HG03565 (cell line): ENCODE data around the gene CFAP410.
"Not testable (repeated sequence)": the region's sequence is repeated elsewhere in the genome, so short reads cannot be mapped to it uniquely, and the experiment has no call there.

ENCODE experiments used
- ATAC-seq: cut with Tn5 transposase; IDR thresholded peaks from one replicate; pipeline ENCODE4 v1.9.1; 2021; ENCODE audit warnings: mild to moderate bottlenecking, moderate library complexity; ENCODE audit not compliant: unreplicated experiment

CFAP410 gene

DNA sequence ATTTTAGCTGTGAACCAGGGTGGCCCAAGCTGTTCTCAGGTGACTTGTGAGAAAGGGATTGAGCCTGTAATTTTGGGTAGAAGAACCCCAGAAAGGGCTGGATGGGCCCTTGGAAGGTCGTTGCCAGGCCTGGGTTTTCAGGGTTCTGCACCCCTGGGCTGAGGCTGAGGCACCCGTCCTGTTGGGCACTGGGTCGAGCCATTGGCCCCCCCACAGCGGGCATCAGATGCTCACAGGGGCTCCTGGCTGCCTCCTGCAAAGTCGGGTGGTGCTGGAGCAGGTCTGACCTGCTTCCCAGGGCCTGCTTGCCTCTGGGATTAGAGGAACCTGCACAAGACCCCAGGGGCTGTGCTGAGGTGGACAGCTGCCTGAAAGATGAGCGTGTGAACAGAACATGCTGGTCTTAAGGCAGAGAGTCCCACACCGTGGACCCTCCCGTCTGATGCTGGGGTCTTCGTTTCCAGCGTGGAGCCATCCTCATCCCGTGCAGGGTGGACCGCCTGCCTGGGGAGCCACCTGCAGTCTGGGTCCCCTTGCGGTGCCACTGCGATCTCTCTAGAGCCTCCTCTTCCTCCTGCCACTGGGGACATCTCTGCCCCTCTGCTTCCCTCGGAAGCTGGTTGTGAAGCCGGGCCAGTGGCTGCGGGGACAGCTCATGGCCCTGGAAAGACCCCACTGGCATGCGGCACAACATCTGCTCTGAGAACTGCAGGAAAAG, 12.5 kb upstream of the CFAP410 start:
- no peak for ATAC-seq

DNA sequence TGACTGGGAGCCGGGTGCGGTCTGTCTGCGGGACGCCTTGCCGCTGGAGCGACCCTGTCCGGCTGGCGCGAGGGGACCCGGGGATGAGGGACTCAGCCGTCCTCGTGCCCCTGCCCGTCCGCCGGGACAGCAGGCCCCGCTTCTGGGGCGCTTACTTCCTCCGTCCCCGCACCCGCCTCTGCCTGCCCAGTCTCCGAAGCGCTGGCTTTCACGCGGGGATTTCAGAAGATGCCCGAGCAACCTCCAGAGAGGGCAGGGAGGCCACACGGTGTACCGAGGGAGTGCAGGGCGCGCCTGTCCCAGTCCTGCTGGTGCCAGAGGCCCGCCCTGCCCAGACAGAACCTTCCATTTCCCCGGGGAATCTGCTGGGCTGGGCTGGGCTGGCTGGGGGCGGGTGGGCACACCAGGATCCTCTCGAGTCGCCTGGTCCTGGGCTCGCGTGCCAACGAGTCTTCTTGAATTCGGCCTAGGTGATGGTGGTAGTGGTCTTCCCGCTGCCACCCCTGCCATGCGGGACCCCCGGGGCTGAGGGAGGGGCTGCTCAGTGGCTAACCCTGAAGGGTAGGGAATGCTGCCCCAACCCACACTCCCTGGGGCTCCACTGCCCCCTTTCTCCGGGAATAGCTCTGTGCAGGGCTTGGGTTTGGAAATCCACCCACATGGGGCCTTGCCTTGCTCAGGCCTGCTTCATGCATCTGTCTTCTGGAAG, 11.7 kb upstream of the CFAP410 start:
- no peak for ATAC-seq

DNA sequence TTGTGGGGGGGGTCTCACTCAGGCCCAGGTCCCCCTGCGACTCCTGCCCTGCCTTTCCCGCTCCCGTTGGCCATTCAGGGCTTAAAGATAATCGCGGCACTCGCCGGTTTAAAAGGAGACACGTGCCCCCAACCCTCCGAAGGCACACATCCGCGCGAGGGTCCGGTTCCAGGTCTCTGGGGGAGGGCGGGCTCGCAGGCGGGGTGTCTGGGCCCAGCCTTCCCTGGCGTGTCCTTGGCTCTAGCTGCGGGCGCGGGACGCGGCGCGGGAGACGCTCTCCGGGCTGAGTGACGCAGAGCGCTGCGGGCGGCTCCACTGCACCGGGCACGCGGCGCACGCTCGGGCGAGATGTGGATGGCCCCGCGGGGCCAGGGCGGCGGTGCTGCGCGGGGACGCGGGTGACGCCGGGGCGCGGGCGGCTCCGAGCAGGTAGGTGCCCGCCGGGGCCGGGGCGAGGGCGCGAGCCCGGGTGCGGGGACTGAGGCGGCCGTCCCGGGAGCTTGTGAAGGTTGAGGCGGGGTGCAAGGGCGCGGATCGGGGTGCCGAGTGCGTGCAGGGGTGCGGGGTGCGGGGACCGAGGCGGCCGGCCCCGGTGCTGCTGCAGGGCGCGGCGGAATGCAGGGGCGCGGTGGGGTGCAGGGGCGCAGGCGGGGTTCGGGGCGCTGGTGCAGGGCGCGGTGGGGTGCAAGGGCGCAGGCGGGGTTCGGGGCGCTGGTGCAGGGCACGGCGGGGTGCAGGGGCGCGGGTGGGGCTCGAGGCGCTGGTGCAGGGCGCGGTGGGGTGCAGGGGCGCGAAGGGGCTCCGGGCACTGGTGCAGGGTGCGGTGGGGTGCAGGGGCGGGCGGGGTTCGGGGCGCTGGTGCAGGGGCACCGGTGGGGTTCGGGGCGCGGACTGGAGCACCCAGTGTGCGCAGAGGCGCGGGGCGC, 10.9 kb upstream of the CFAP410 start:
- no peak for ATAC-seq

DNA sequence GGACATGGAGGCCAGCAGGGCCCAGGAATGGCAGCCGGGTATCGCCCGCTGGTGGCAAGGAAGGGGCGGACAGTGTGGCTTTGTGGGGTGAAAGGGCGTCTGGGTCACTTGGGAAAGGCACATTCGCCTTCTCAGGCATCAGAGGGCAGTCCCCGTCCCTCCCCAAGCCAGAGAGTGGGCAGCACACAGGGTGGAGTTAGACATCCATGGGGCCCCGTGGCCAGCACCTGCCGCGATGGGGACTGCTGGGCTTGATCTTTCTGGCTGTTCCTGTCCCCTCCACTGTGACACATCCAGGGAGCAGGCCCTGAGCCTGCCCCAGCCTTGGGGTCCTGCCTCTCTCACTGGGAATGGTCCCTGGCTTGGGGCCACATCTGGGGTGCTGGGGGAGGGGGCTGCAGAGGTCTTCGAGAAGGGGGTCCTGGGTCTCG, 10.2 kb upstream of the CFAP410 start:
- no peak for ATAC-seq

DNA sequence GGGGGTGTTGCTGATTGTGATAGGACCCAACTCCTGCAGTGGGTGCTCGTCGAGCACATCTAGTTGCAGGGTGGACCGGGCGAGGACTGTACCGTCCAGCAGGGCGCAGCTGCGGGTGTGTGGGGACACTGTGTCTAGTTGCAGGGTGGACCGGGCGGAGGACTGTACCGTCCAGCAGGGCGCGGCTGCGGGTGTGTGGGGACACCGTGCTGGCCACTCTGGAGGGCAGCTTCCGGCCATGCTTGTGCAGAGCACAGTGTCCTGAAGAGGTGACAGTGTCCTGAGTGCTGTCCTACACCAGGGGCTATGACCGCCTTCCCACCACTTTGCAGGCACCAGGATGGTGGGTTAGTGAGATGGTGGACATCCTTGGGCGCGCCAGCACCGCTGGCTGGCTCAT, 9.7 kb upstream of the CFAP410 start:
- no peak for ATAC-seq

DNA sequence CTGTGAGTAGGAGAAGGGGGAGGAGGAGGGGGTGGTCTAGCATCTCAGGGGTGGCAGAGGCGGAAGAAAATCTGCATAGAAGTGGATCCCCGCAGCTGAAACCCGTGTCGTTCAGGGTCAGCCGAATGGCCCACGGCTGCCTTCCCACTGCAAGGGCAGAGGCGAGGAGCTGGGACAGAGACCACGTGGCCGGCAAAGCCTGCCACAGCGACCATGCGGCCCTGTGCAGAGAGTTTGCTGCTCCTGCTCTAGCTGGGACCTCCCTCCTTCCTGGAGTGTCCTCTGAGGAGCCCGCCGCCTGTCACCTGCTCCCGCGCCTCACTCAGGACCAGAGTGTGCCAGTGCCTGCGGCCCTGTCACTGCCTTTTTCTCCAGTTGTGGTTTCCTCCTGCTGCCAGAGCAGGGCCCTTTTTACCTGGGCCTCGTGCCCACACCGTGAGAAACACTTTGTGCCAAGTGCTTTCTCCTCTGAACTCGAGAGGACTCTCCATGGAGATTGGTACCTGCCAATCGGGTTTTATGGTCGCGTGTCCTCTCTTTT, 8.8 kb upstream of the CFAP410 start:
- no peak for ATAC-seq

DNA sequence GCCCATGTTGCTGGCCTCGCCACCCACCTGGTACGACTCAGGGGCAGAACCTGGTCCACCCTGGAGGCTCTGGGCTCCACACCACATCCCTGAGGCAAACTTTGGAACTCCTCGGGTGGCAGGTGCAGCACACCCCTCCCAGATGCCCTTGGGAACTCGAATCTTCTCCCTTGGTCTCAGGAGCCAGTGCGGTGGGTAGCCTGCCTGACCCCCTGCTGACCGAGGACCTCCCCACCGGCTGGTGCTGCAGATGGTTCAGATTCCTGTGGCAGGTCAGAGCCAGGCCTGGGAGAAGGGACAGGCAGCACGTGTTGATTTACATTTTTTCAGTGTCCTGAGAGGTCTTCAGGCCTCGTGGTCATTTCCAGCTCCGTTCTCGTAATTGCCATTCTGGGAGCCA, 6.3 kb upstream of the CFAP410 start:
- no peak for ATAC-seq

DNA sequence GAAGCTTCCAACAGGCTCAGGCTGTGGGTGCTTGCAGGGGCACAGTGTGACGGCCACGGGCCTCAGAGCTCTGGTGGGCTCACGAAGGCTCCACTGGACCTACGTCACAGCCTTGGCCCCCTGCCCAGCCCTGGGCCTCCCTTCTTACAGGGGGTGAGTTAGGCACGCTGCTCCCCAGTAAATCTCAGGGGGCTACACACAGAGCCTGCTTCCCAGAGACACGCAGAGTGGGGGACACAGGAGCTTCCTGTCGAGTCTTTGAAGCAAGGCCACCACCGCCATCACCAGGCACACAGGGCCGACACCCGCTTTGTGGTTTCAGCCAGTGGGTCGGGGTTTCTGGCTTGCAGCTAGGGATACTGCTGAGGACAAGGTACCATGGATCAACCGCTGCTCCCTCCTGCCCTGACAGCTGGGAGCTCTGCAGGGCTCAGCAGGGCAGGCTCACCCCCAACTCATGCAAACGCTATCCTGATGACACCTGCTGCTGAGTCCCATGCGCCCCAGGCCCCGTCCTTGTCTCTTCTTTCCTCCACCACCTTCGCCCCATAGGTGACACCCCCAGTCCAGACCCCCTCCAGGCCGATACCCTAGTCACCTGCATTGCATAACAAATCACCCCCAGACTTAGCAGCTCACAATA, 5.5 kb upstream of the CFAP410 start:
- no peak for ATAC-seq

DNA sequence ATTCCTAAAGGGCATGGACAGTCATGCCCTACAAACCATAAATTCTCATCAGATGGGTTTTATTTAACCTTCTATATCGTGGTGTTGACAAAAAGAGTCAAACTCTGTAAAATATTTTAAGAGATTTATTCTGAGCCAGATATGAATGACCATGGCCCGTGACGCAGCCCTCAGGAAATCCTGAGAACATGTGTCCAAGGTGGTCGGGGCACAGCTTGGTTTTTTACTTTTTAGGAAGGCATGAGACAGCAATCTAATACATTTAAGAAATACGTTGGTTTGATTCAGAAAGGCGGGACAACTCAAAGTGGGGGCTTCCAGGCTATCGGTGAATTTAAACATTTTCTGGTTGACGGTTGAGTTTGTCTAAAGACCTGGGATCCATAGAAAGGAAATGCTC, 3.8 kb upstream of the CFAP410 start:
- ATAC-seq: not testable (repeated sequence)

DNA sequence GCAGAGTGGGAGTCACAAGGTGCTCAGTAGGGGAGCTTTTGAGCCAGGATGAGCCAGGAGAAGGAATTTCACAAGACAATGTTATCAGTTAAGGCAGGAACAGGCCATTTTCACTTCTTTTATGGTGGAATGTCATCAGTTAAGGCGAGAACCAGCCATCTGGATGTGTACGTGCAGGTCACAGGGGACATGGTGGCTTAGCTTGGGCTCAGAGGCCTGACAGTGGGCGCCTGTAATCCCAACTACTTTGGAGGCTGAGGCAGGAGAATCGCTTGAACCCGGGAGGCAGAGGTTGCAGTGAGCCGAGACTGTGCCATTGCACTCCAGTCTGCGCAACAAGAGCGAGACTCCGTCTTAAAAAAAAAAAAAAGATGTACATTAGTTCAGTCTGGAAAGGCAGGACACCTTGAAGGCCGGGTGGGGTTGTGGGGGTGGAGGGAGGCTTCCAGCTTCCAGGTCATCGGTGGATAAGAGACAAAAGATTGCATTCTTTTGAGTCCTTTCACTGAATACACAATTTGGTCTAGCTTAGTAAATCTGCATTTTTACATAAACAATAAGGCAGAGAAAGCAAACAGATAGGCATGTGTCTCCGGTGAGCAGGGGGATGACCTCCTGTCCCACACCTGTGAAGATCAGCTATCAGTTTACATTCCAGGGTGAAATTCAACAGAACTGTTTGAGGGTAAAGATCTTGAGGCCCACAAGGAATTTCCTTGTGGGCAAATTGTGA, 2.7 kb upstream of the CFAP410 start:
- ATAC-seq: not testable (repeated sequence)

DNA sequence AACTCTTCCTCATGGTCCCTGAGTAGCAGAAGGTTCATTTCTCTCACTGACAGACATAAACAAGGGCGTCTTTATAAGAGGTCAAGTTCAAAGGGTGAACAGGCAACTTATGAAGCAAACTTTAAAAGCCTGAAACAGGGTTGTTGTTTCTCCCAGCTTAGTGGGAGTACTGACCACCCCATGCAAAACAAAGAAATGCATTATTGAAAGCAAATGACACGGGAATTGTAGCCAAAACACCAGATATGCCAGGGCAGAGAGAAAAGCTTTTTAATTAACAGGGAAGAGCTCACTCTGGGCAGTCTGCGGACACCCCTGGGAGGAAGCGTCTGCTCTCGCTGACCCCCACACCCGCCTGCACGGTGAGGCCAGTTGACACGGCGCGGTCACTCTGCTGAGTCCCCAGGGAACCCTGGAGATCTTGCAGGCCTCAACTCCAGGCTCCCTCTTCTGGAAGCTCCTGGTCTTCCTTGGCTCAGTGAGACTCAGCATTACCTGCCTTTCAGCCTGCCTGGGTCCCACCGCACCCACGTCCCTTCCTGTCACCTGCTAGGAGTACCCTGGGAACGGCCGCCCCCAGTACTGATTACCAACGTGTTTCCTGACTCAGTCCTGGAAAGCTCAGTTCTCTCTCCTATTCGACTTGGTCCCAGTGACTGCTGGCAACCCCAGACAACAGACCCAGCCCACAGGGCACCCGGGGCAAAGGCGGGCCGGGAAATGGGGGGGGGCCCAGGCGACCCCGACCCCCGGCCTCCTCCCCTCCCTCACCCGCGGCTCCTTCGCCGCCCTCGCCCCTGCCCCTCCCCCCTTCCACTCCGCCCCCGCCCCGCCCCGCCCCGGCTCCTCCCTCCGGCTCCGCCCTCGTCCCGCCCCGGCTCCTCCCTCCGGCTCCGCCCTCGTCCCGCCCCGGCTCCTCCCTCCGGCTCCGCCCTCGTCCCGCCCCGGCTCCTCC, 972 bp downstream of the CFAP410 start:
- ATAC-seq: no peak

DNA sequence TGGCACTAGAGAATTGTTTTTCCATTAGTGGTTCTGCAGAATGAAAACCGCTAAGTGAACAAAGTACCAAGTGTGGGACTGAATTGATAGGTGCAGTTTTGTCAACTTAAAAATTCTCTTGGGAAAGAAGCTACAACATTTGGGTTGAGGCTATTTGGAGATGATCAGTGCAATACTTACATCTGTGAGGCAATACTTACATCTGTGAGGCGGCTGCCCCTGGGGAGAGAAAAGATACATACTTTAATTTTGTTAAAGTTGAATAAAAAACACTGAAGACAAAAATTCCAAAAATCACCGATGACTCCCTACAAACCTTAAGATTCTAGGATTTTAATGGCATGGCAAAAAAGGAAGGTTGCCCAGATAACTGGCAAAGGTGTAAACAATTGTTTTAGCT, 1.7 kb downstream of the CFAP410 start:
- ATAC-seq: no peak

DNA sequence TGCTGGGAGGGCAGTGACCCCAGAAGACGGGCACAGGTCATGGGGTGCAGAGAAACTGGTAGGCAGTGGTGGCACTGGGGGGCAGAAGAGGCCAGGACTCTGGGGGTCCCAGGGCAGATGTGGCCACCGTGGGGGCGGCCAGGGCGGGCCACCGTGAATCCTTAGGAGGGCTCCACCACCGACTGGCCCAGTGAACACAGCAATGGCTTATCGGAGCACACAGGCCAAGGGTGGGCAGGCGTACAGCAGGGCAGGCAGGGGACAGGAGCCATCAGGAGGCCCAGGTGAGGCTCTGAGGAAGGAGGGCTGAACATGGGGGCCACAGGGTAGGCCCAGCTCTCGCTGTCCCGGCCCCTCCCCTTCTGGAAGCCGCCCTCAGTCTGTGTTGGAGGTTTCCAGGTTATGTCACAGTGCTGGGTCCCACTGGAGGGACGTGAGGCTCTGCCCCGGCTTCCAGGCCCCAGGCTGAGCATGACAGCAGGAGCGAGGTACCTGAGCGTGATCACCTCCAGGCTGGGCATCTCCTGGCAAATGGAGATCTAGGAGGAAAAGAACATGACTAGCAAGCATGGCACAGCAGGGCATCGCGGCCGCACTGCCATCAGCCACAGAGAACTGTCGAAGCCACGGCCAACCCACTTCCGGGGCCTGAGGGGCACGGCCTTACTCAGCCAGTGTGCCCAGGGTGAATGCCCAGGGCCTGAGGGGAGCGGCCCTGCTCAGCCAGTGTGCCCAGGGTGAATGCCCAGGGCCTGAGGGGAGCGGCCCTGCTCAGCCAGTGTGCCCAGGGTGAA, 3.7 kb downstream of the CFAP410 start:
- no peak for ATAC-seq

DNA sequence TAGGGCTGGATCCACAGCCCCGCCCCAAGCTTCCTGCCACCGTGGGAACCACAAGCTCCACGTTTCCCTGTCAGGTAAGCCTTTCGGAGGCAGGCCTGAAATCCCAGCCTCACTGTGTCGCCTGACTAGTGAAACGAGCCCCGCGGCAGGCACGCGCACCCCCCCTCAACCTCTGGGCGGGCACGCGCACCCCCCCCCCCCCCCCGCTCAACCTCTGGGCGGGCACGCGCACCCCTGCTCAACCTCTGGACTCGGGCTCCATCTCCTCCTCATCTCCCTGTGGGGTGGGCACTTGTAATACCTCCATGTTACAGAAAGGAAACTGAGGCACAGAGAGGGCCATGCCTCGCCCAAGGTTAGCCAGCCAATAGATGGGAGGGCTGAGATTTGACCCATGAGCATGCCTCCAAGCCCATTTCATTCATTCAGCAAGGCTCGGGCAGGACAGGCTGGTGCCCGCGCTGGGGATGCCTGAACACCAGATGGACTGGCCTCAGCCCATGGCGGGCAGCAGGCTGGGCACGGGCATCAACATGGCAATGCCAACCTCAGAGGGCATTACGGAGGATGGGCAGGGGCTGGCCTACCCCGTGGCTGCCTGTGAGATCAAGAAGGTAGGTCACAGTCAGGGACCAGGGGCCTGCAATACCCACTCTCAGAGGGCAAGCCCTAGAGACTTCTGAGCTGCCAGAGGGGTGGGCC, 4.7 kb downstream of the CFAP410 start:
- no peak for ATAC-seq

DNA sequence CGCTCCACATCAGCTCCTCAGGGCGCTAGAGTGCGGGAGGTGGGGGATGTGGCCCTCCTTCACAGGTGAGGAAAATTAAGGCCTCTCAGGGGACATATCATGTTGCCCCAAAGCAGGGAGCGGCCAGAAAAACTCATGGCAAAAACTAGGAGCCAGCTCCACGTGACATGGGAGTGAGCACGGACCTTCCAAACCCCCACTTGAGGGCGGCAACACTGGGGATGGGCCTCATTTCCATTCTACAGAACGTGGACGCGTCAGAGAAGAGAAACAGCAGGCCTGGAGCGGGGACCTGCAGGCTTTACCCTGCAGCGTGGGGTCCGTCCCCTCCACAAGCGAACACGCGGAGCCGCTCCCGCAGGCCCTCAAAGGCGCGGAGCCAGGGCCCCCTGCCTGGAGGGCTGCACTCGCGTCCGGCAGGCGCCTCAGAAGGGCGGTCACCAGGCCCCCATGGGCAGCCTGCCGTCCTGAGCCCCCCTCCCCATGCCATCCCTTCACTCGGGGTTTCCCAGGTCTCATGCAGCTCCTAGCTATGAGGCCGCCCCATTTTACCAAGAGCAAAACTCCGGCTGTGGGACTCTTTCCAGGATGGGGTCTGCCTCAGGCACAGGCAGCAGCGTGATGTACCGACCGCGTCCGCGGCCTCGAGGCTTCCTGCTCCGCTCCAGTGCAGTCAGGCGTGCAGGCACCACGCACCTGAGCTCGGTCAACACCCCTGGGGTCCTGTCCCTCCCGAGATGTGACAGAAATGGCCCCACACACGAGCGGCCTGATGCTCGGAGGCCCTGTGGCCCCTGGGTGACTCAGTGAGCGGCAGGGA, 5.5 kb downstream of the CFAP410 start:
- ATAC-seq: no peak

DNA sequence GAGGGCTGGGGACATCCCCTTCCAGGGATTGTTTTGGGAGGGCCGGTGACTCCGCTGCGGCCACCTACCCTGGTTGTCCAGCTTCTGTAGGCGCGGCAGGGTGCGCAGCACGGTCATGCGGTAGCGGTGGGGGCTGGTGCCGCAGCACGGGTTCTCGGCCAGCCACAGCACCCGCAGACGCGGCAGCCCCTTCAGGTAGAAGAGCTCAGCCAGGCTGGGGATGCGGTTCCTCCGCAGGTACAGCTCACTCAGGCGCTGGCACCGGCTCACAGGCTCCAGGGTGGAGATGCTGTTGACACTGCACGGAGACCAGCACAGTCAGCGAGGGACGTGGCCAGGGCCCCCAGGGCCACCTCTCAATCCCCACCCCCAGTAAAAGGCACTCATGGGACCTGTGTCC, 6.2 kb downstream of the CFAP410 start:
- no peak for ATAC-seq

DNA sequence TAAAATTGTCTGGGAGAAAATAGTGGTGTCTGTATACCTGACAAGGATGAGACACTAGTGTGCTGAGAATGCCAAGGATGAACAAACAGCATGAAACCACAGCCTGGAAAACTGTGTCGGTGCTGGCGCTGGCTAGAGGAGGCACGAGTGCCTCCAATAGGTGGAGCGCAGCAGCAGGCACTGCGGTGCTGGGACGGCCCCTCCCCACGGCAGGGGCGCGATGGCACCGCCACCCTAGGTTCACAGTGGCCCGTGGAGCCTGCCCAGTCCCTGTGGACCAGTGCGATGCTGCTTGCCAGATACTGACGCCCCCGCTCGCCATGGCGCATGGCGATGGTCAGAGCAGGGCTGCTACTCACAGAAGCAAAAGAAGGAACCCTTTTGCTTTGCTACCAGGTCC, 6.8 kb downstream of the CFAP410 start:
- ATAC-seq: no peak
